Left ventricle myocardium inferior (tissue), 1 donor: ENCODE results near the gene MAPK11. TPM values are rescaled to one million over a fixed set of nuclear protein-coding genes. Genes with fewer than 3 reads are reported as not detected.

Source experiments
- DNase-seq: peaks from one replicate; pipeline ENCODE4 v3.0.0-alpha.2; 2020
- H3K27ac ChIP-seq: fragments of 200-600 bp; replicated peaks from 2 replicates; pipeline ENCODE4 v1.8.0; 2021
- H3K27me3 ChIP-seq: fragments of 200-600 bp; 2 replicates; pipeline ENCODE4 v1.8.0; 2021; ENCODE audit warnings: low read depth
- H3K36me3 ChIP-seq: fragments of 200-600 bp; 2 replicates; pipeline ENCODE4 v1.8.0; 2021
- H3K4me1 ChIP-seq: fragments of 200-600 bp; 2 replicates; pipeline ENCODE4 v1.8.0; 2021
- H3K4me3 ChIP-seq: fragments of 200-600 bp; 2 replicates; pipeline ENCODE4 v1.8.0; 2021; ENCODE audit warnings: mild to moderate bottlenecking, moderate library complexity
- H3K9me3 ChIP-seq: fragments of 200-600 bp; replicated peaks from 2 replicates; pipeline ENCODE4 v1.8.0; 2021
- intact Hi-C: fragments of 100-400 bp; cut with micrococcal nuclease; formaldehyde crosslinking; loops from one replicate; pipeline ENCODE4 v1.11.0; 2022
- total RNA-seq: library from RNA; stranded (reverse); fragmentation: NEBNext Ultra II Directional; extraction: Animal tissue kit (Norgen Biotek cat#: 25700); gene quantifications from one replicate; pipeline ENCODE4 v1.2.1, GENCODE V29; 2021
- TF ChIP-seq, protein P1 (sequence below): fragments of 200-600 bp; IDR thresholded peaks from 2 replicates; pipeline ENCODE4 v1.8.0; 2021; ENCODE audit warnings: antibody characterized with exemption, mild to moderate bottlenecking, borderline replicate concordance
- donor health status: DM: no; HTN: yes; CAD: no; lungs with severe emphysema.

The MAPK11 gene
- total RNA-seq, 1 donor from 2014 or later: 7.8 TPM

GRCh38 chr22:50310031-50310722 is 40.0 kb upstream of the MAPK11 start:
- Histone ChIP-seq H3K9me3 (no peaks in the 10 kb centered on the region), H3K27me3 (no peaks in the 10 kb centered on the region), H3K4me1 (peaks cover 55% of the 10 kb centered on the region), H3K4me3 (no peak overlapping the region), H3K36me3 (no peaks in the 10 kb centered on the region), H3K27ac (peak overlapping the region; percentile 91)
- no peak for DNase-seq
- intact Hi-C loops: no loop called here
- TF ChIP-seq, protein P1, sequence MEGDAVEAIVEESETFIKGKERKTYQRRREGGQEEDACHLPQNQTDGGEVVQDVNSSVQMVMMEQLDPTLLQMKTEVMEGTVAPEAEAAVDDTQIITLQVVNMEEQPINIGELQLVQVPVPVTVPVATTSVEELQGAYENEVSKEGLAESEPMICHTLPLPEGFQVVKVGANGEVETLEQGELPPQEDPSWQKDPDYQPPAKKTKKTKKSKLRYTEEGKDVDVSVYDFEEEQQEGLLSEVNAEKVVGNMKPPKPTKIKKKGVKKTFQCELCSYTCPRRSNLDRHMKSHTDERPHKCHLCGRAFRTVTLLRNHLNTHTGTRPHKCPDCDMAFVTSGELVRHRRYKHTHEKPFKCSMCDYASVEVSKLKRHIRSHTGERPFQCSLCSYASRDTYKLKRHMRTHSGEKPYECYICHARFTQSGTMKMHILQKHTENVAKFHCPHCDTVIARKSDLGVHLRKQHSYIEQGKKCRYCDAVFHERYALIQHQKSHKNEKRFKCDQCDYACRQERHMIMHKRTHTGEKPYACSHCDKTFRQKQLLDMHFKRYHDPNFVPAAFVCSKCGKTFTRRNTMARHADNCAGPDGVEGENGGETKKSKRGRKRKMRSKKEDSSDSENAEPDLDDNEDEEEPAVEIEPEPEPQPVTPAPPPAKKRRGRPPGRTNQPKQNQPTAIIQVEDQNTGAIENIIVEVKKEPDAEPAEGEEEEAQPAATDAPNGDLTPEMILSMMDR: no peak

- intact Hi-C loops: no loop called here
- Histone ChIP-seq H3K4me3 (no peak overlapping the region), H3K27ac (peak overlapping the region; percentile 91), H3K36me3 (no peaks in the 10 kb centered on the region), H3K27me3 (no peaks in the 10 kb centered on the region), H3K9me3 (no peaks in the 10 kb centered on the region), H3K4me1 (peaks cover 57% of the 10 kb centered on the region)
- no peak for DNase-seq
- TF ChIP-seq, protein P1: no peak
Measured at GRCh38 chr22:50309601-50309991, 39.4 kb upstream of the MAPK11 start.

DNA sequence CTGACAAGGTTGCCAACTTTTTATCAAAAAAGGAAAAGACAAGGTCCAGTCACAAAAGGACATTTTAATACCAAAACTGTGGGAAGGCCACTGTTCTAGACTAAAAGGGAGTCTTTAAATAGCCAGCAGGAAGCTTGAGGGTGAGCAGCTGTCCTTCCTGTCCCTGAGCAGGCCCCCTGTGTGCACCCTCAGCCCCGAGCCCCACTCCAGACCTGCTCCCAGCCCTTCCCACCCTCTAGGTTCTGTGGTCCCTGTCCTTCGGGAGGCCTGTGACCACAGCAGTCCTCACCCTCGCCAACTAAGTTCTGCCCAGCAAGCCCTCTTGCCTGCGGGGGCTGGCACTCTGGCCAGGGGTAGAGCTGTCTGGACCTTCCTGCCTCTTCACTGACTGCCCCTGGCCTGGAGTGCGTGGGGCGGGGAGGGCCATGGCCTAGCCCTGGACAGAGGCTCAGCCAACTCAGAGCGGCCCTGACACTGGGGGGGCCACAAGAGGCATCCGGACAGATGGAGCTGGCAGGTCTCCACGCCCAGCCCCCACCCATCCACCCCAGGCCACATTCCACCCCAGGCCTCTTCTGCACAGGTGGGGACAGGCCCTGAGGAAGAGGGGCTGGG is 38.9 kb upstream of the MAPK11 start:
- Histone ChIP-seq H3K27ac (peak overlapping the region; percentile 91), H3K36me3 (no peaks in the 10 kb centered on the region), H3K4me3 (no peak overlapping the region), H3K4me1 (peaks cover 57% of the 10 kb centered on the region), H3K27me3 (no peaks in the 10 kb centered on the region), H3K9me3 (no peaks in the 10 kb centered on the region)
- TF ChIP-seq, protein P1: no peak
- no peak for DNase-seq
- intact Hi-C loops: no loop called here

GRCh38 chr22:50308597-50308935 is 38.4 kb upstream of the MAPK11 start:
- Histone ChIP-seq H3K4me1 (peaks cover 59% of the 10 kb centered on the region), H3K27ac (peak overlapping the region; percentile 91), H3K36me3 (no peaks in the 10 kb centered on the region), H3K27me3 (no peaks in the 10 kb centered on the region), H3K4me3 (peak overlapping the region; percentile 43), H3K9me3 (no peaks in the 10 kb centered on the region)
- intact Hi-C loops: no loop called here
- peak; percentile 92 for DNase-seq
- TF ChIP-seq, protein P1: no peak

GRCh38 chr22:50307890-50308596 is 37.9 kb upstream of the MAPK11 start:
- H3K27me3 ChIP-seq: no peaks in the 10 kb centered on the region
- no peaks in the 10 kb centered on the region for H3K9me3 ChIP-seq
- TF ChIP-seq, protein P1: no peak
- peak overlapping the region; percentile 43 for H3K4me3 ChIP-seq
- DNase-seq: no peak
- H3K4me1 ChIP-seq: peaks cover 64% of the 10 kb centered on the region
- peak overlapping the region; percentile 91 for H3K27ac ChIP-seq
- H3K36me3 ChIP-seq: no peaks in the 10 kb centered on the region
- intact Hi-C loops: no loop called here
